ENCODE results near the gene G6PC3.
"Not testable (repeated sequence)": the region's sequence is repeated elsewhere in the genome, so short reads cannot be mapped to it uniquely, and the experiment has no call there.

G6PC3 gene

GRCh38 chr17:44118427-44119050 is 48.0 kb downstream of the G6PC3 start:
- H3K4me1 ChIP-seq = peaks cover 48 to 94% (median 90%) of the 10 kb centered on the region in 10 experiments
- peak overlapping the region in 4 of 11 experiments; percentile 5 to 75 (median 12); a peak in 4 of 22 replicates for H3K9ac ChIP-seq
- peak overlapping the region in 7 of 11 experiments; percentile 9 to 99 (median 21); a peak in 4 of 22 replicates for H3K4me2 ChIP-seq

DNA sequence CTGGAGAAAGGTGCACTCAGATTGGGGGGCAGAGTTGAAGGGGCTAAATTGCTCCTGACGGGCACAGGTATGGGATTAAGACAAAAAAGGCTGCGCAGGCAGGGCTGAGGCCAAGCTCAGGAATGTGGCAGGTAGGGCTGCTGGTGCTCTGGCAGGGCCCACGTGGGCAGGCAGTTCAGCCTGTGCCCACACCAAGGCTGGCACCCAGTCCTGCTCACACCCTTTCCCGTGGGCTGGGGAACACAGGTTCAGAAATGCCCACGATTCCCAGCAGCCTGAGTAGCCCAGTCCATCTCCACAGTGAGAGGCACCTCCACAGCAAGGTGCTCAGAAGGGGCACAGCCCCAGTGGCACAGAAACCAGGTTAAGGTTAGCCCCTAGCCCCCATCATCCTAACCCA is 48.5 kb downstream of the G6PC3 start:
- H3K27ac ChIP-seq = peak overlapping the region in 1 of 11 experiments; percentile 29; a peak in 1 of 22 replicates
- TF ChIP-seq Cebpa-rat (IDR thresholded peaks at IDR 0.05) = no peak
- H4K20me1 ChIP-seq = peaks cover 35 to 86% (median 72%) of the 10 kb centered on the region in 11 experiments; a peak in 20 of 22 replicates

More at GRCh38 chr17:44118427-44119050, 48.0 kb downstream of the G6PC3 start:
- Histone ChIP-seq H3K27ac (peak overlapping the region in 1 of 11 experiments; percentile 29; a peak in 1 of 22 replicates), H4K20me1 (peaks cover 40 to 91% (median 74%) of the 10 kb centered on the region in 11 experiments; a peak in 20 of 22 replicates), H3K9me3 (replicated peaks in 1 of 11) (no peaks in the 10 kb centered on the region), H3K4me3 (no peak overlapping the region), H3K27me3 (no peaks in the 10 kb centered on the region), H3K36me3 (peaks cover 0 to 38% (median 17%) of the 10 kb centered on the region in 11 experiments; a peak in 13 of 22 replicates)
- TF ChIP-seq Cebpa-rat (IDR thresholded peaks at IDR 0.05) = no peak

GRCh38 chr17:44119798-44120197 is 49.3 kb downstream of the G6PC3 start:
- H3K9ac ChIP-seq = peak overlapping the region in 3 of 11 experiments; percentile 11 to 45 (median 44); a peak in 2 of 22 replicates
- H3K4me2 ChIP-seq = peak overlapping the region in 7 of 11 experiments; percentile 7 to 99 (median 98); a peak in 8 of 22 replicates
- no peak for TF ChIP-seq Cebpa-rat (IDR thresholded peaks at IDR 0.05)
- H4K20me1 ChIP-seq = peaks cover 27 to 79% (median 65%) of the 10 kb centered on the region in 11 experiments; a peak in 20 of 22 replicates
- H3K4me1 ChIP-seq = peaks cover 44 to 91% (median 86%) of the 10 kb centered on the region in 10 experiments
- H3K36me3 ChIP-seq = peaks cover 0 to 32% (median 17%) of the 10 kb centered on the region in 11 experiments; a peak in 12 of 22 replicates
- no peak overlapping the region; a peak in 1 of 22 replicates for H3K27ac ChIP-seq
- no peak overlapping the region for H3K4me3 ChIP-seq
- no peaks in the 10 kb centered on the region for H3K9me3 ChIP-seq (replicated peaks in 1 of 11)
- no peaks in the 10 kb centered on the region for H3K27me3 ChIP-seq

More for the DNA sequence above, 48.5 kb downstream of the G6PC3 start:
- H3K27me3 ChIP-seq = no peaks in the 10 kb centered on the region
- no peak overlapping the region for H3K4me3 ChIP-seq
- H3K36me3 ChIP-seq = peaks cover 0 to 38% (median 17%) of the 10 kb centered on the region in 11 experiments; a peak in 12 of 22 replicates
- peak overlapping the region in 3 of 11 experiments; percentile 7 to 45 (median 44); a peak in 4 of 22 replicates for H3K9ac ChIP-seq
- no peaks in the 10 kb centered on the region for H3K9me3 ChIP-seq (replicated peaks in 1 of 11)
- peaks cover 44 to 91% (median 87%) of the 10 kb centered on the region in 10 experiments for H3K4me1 ChIP-seq
- peak overlapping the region in 6 of 11 experiments; percentile 13 to 98 (median 18); a peak in 5 of 22 replicates for H3K4me2 ChIP-seq

DNA sequence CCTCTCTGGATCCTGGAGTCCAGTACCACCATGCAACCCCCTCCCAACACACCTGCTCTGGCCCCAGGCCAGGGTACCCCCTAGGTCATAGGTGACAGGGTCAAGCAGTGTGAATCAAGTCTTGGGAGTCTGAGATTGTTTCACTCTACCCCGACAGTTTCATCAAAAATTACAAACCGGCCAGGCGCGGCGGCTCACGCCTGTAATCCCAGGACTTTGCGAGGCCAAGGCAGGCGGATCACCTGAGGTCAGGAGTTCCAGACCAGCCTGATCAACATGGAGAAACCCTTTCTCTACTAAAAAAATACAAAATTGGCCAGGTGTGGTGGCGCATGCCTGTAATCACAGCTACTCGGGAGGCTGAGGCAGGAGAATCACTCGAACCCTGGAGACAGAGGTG is 49.7 kb downstream of the G6PC3 start:
- H3K4me1 ChIP-seq = peaks cover 39 to 87% (median 81%) of the 10 kb centered on the region in 10 experiments

GRCh38 chr17:44120851-44121605 is 50.5 kb downstream of the G6PC3 start:
- Histone ChIP-seq H3K4me1 (peaks cover 31 to 80% (median 74%) of the 10 kb centered on the region in 10 experiments), H4K20me1 (peaks cover 24 to 68% (median 58%) of the 10 kb centered on the region in 11 experiments; a peak in 20 of 22 replicates), H3K27me3 (no peaks in the 10 kb centered on the region), H3K9me3 (replicated peaks in 1 of 11) (no peaks in the 10 kb centered on the region), H3K36me3 (peaks cover 0 to 22% (median 15%) of the 10 kb centered on the region in 11 experiments; a peak in 12 of 22 replicates), H3K4me3 (peak overlapping the region in 2 of 10 experiments; percentile 95 to 96; a peak in 1 of 20 replicates), H3K4me2 (peak overlapping the region; percentile 88 to 99 (median 98)), H3K9ac (peak overlapping the region in 4 of 11 experiments; percentile 35 to 93 (median 64); a peak in 4 of 22 replicates), H3K27ac (peak overlapping the region in 3 of 11 experiments; percentile 7 to 19 (median 15); a peak in 2 of 22 replicates)
- no peak for TF ChIP-seq Cebpa-rat (IDR thresholded peaks at IDR 0.05)

More for the DNA sequence above, 49.7 kb downstream of the G6PC3 start:
- Histone ChIP-seq H3K4me2 (peak overlapping the region in 9 of 11 experiments; percentile 88 to 99 (median 98); a peak in 17 of 22 replicates), H3K36me3 (peaks cover 0 to 27% (median 17%) of the 10 kb centered on the region in 11 experiments; a peak in 12 of 22 replicates), H3K9ac (peak overlapping the region in 2 of 11 experiments; percentile 11 to 23; a peak in 2 of 22 replicates), H4K20me1 (peaks cover 26 to 75% (median 63%) of the 10 kb centered on the region in 11 experiments; a peak in 20 of 22 replicates)
- not testable (repeated sequence) for H3K9me3 ChIP-seq (replicated peaks in 1 of 11); H3K27ac ChIP-seq; H3K4me3 ChIP-seq; H3K27me3 ChIP-seq

GRCh38 chr17:44121997-44122815 is 51.7 kb downstream of the G6PC3 start:
- peaks cover 18 to 56% (median 46%) of the 10 kb centered on the region in 11 experiments; a peak in 20 of 22 replicates for H4K20me1 ChIP-seq

DNA sequence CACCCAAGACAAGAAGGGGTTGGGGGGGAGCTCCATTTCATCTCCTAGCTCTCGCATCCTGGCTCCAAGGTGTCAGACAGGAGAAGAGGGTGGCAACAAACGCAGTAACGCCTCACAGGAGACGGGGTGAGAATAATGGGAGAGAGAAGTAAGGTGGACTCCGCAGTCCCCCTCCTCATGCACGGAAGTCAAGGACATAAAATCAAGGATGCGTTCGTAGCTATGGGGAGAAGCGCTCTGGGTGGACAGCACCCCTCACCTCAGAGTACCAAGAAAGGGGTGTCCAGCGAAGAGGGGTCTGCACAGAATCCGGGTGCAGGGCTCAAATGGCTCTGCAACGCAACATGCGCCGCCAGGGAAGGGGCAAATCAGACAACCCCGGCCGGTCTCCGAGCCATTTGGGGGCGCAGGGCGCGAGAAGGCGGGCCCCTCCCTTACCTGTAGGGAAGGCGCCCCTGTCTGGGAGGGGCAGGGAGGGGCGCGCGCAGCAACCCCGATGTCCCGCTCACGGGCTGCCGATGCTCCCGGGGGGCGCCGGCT is 52.4 kb downstream of the G6PC3 start:
- Histone ChIP-seq H3K4me1 (peaks cover 28 to 62% (median 55%) of the 10 kb centered on the region in 10 experiments), H3K9ac (peak overlapping the region; percentile 92 to 98 (median 96)), H3K4me2 (peak overlapping the region; percentile 88 to 99 (median 98)), H3K27ac (peak overlapping the region; percentile 89 to 98 (median 95)), H4K20me1 (peaks cover 18 to 49% (median 39%) of the 10 kb centered on the region in 11 experiments; a peak in 20 of 22 replicates), H3K9me3 (replicated peaks in 1 of 11) (no peaks in the 10 kb centered on the region), H3K27me3 (no peaks in the 10 kb centered on the region), H3K36me3 (peaks cover 0 to 7% (median 0%) of the 10 kb centered on the region in 11 experiments; a peak in 3 of 22 replicates), H3K4me3 (peak overlapping the region; percentile 86 to 100 (median 96))
- TF ChIP-seq Cebpa-rat (IDR thresholded peaks at IDR 0.05) = no peak

More at GRCh38 chr17:44121997-44122815, 51.7 kb downstream of the G6PC3 start:
- Histone ChIP-seq H3K4me3 (peak overlapping the region; percentile 86 to 100 (median 96)), H3K9ac (peak overlapping the region; percentile 92 to 98 (median 96)), H3K27me3 (no peaks in the 10 kb centered on the region), H3K36me3 (peaks cover 0 to 10% (median 6%) of the 10 kb centered on the region in 11 experiments; a peak in 10 of 22 replicates), H3K9me3 (replicated peaks in 1 of 11) (no peaks in the 10 kb centered on the region), H3K4me1 (peaks cover 28 to 68% (median 62%) of the 10 kb centered on the region in 10 experiments), H3K4me2 (peak overlapping the region; percentile 88 to 99 (median 98)), H3K27ac (peak overlapping the region; percentile 89 to 98 (median 95); a peak in 19 of 22 replicates)
- TF ChIP-seq Cebpa-rat (IDR thresholded peaks at IDR 0.05) = no peak

All from BLaER1 treated with 17β-estradiol and CSF1 and Interleukin-3, amounts not matched to agents 10 nM and 100 nM (cell line).